Activated T-cell treated with anti-CD3 and anti-CD28 coated beads, Interleukin-2, amount 50 U/mL, for 72 hours (primary cell): Measurements from ENCODE around the gene PTGIR. TPM values are rescaled to one million over a fixed set of nuclear protein-coding genes. Genes with fewer than 3 reads are reported as not detected.

Experiments
- total RNA-seq, 2 donors: library from RNA; stranded (reverse); gene quantifications; one replicate each; pipeline ENCODE4 v1.2.3, GENCODE V29; 2022

The PTGIR gene
- total RNA-seq, 2 donors from 2014 or later = 32.4 to 47.1 TPM

Other genes with a start within 250 kb of the PTGIR start
- not detected for gene CCDC8, start 211.5 kb downstream of the PTGIR start, total RNA-seq
- not detected for gene PNMA8C, start 196.2 kb downstream of the PTGIR start, total RNA-seq
- 1 to 10 TPM in 1 of 2 donors, not detected in 1; 1.9 TPM for gene PNMA8A, start 153.5 kb downstream of the PTGIR start, total RNA-seq
- gene PNMA8B, start 129.2 kb downstream of the PTGIR start, total RNA-seq = under 1 TPM; 0.05 to 0.12 TPM
- 100 to 1,000 TPM; 292 to 300 TPM for gene CALM3, start 23.8 kb downstream of the PTGIR start, total RNA-seq
- 10 to 100 TPM; 24.8 to 29.5 TPM for gene GNG8, start 11.1 kb upstream of the PTGIR start, total RNA-seq
- 1 to 10 TPM; 3.4 to 7.0 TPM for gene DACT3, start 36.1 kb upstream of the PTGIR start, total RNA-seq
- gene PRKD2, start 92.0 kb upstream of the PTGIR start, total RNA-seq = 10 to 100 TPM; 82.0 to 92.9 TPM
- 10 to 100 TPM; 15.1 to 18.0 TPM for gene FKRP, start 121.0 kb upstream of the PTGIR start, total RNA-seq
- gene STRN4, start 121.4 kb upstream of the PTGIR start, total RNA-seq = 10 to 100 TPM; 79.0 to 85.2 TPM
- 100 to 1,000 TPM; 364 to 374 TPM for gene SLC1A5, start 163.5 kb upstream of the PTGIR start, total RNA-seq
- 10 to 100 TPM; 61.7 to 64.3 TPM for gene AP2S1, start 225.8 kb upstream of the PTGIR start, total RNA-seq
- 10 to 100 TPM; 22.7 to 30.0 TPM for gene ARHGAP35, start 235.9 kb upstream of the PTGIR start, total RNA-seq